Keratinocyte (primary cell): Measurements from ENCODE around the gene PRKAR1B. TPM values are rescaled to one million over a fixed set of nuclear protein-coding genes. Genes with fewer than 3 reads are reported as not detected.

ENCODE experiments used
- DNase-seq: peaks from one replicate; pipeline ENCODE4 v3.0.0-alpha.2; 2011; ENCODE audit warnings: low read depth, missing footprints, low spot score
- FAIRE-seq: peaks from 2 replicates; lab custom pipeline; 2011; peaks lifted over from hg19 to GRCh38; lab: Jason Lieb, UNC
- H2AFZ ChIP-seq: 2 replicates; pipeline ENCODE4 v1.6.0; 2012; ENCODE audit warnings: low read length, control low read depth, inconsistent platforms; ENCODE audit not compliant: control insufficient read depth
- H3K27ac ChIP-seq: 2 replicates; pipeline ENCODE4 v1.5.1; 2011; ENCODE audit warnings: low read length; ENCODE audit not compliant: control insufficient read depth, insufficient read depth
- H3K27me3 ChIP-seq: 3 replicates; pipeline ENCODE4 v1.6.0; 2011; ENCODE audit warnings: low read length; ENCODE audit not compliant: control insufficient read depth, insufficient read depth; ENCODE audit errors: extremely low read depth
- H3K36me3 ChIP-seq, 2 experiments: 2 replicates in 1 of 2; 3 replicates in 1 of 2; pipeline ENCODE4 v1.5.1; 2011; ENCODE audit warnings: low read length in 2 of 2, mild to moderate bottlenecking in 1 of 2; ENCODE audit not compliant: control insufficient read depth in 2 of 2, insufficient read depth in 2 of 2; ENCODE audit errors: extremely low read depth in 1 of 2
- H3K4me1 ChIP-seq: 3 replicates; pipeline ENCODE4 v1.5.1; 2011; ENCODE audit warnings: low read length; ENCODE audit not compliant: control insufficient read depth, insufficient read depth; ENCODE audit errors: extremely low read depth
- H3K4me2 ChIP-seq: 3 replicates; pipeline ENCODE4 v1.6.0; 2011; ENCODE audit warnings: low read depth, low read length; ENCODE audit not compliant: control insufficient read depth, insufficient read depth; ENCODE audit errors: extremely low read depth
- H3K4me3 ChIP-seq, 3 experiments: fragments of 200-600 bp in 1 of 3; sonication (generic) in 1 of 3; 2 replicates in 2 of 3; 3 replicates in 1 of 3; pipeline ENCODE4 v1.5.1; 2011 to 2016; ENCODE audit warnings: low read length in 3 of 3, mild to moderate bottlenecking in 3 of 3, control low read depth in 2 of 3, inconsistent platforms in 1 of 3, low read depth in 1 of 3, mixed read lengths in 1 of 3, mixed run types in 1 of 3, moderate library complexity in 1 of 3; ENCODE audit not compliant: control insufficient read depth in 2 of 3, insufficient read depth in 2 of 3; ENCODE audit errors: extremely low read depth in 1 of 3
- H3K79me2 ChIP-seq: 2 replicates; pipeline ENCODE4 v1.6.0; 2012; ENCODE audit warnings: low read length; ENCODE audit not compliant: control insufficient read depth, insufficient read depth
- H3K9ac ChIP-seq: 3 replicates; pipeline ENCODE4 v1.6.0; 2011; ENCODE audit warnings: low read length; ENCODE audit not compliant: control insufficient read depth, insufficient read depth; ENCODE audit errors: extremely low read depth
- H3K9me1 ChIP-seq: 3 replicates; pipeline ENCODE4 v1.6.0; 2011; ENCODE audit warnings: low read length; ENCODE audit not compliant: control insufficient read depth, insufficient read depth; ENCODE audit errors: extremely low read depth
- H3K9me3 ChIP-seq: 2 replicates; pipeline ENCODE4 v1.5.1; 2012; ENCODE audit warnings: low read depth, low read length; ENCODE audit not compliant: control insufficient read depth
- H4K20me1 ChIP-seq: 3 replicates; pipeline ENCODE4 v1.6.0; 2011; ENCODE audit warnings: low read length; ENCODE audit not compliant: control insufficient read depth, insufficient read depth; ENCODE audit errors: extremely low read depth
- EZH2 ChIP-seq: IDR thresholded peaks from one replicate; pipeline ENCODE4 v1.6.1; 2012; ENCODE audit warnings: inconsistent platforms, mild to moderate bottlenecking, low read length, moderate library complexity
- dilution Hi-C: fragments of 300-500 bp; cut with MboI; formaldehyde crosslinking; loops from one replicate; pipeline ENCODE4 v1.7.0; 2020; ENCODE audit warnings: low sequenced_read_pairs; ENCODE audit not compliant: extremely low pct_ligation_motif_present
- polyA plus RNA-seq, 5 experiments: library from polyadenylated mRNA; depleted of rRNA in 3 of 5; stranded (reverse) in 3 of 5; stranded (forward) in 1 of 5; unstranded in 1 of 5; fragments of >200 nt; gene quantifications; 1 replicate in 1 of 5; 2 replicates in 3 of 5; 3 replicates in 1 of 5; pipeline versions ENCODE4 v1.2.1 to v1.2.3, GENCODE V29; 2011 to 2012; ENCODE audit warnings: missing spikeins in 2 of 5, low read depth in 1 of 5, low replicate concordance in 1 of 5
- TF ChIP-seq, protein P1 (sequence below), 3 experiments: IDR thresholded peaks in 1 of 3; conservative IDR thresholded peaks in 1 of 3; optimal IDR thresholded peaks in 1 of 3; 2 replicates in 2 of 3; 3 replicates in 1 of 3; pipeline versions ENCODE3 to v1.5.1; 2011; ENCODE audit warnings: low read length in 3 of 3, mild to moderate bottlenecking in 3 of 3, moderate library complexity in 2 of 3, control low read depth in 1 of 3, inconsistent platforms in 1 of 3; ENCODE audit not compliant: insufficient read depth in 2 of 3; ENCODE audit errors: extremely low read depth in 1 of 3

PRKAR1B gene
- polyA plus RNA-seq, 1 donor (not counting 4 experiments of a cell fraction or from before 2014, with no cell fraction given), result 10.8 TPM

DNA sequence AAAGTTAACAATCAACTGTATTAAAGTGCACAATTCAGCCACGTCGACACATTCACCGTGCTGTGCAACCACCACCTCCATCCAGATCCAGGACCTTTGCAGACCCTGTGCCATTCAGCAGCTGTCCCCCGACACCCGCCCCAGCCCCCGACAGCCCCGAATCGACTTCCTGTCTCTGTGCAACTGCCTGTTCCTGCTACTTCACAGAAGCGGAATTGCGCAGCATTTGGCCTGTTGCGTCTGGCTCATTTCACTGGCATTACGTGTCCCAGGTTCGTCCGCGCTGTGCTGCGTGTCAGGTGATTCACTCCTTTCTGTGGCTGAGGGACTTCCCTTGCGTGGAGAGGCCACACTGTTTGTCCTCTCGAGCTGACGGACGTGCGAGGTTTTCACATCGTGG lies 33.8 kb downstream of the PRKAR1B start:
- FAIRE-seq, result no peak
- no peak overlapping the region for H3K27ac ChIP-seq
- no peak overlapping the region for H3K4me2 ChIP-seq
- H3K36me3 ChIP-seq, result peaks cover 0 to 3% of the 10 kb centered on the region in 2 experiments
- no peak overlapping the region for H2AFZ ChIP-seq
- H3K27me3 ChIP-seq, result no peaks in the 10 kb centered on the region
- H3K79me2 ChIP-seq, result no peaks in the 10 kb centered on the region
- H4K20me1 ChIP-seq, result no peaks in the 10 kb centered on the region
- H3K9me3 ChIP-seq, result peaks cover 4% of the 10 kb centered on the region
- no peak overlapping the region for H3K9ac ChIP-seq
- dilution Hi-C loops, result no loop called here
- DNase-seq, result no peak
- TF ChIP-seq, protein P1, sequence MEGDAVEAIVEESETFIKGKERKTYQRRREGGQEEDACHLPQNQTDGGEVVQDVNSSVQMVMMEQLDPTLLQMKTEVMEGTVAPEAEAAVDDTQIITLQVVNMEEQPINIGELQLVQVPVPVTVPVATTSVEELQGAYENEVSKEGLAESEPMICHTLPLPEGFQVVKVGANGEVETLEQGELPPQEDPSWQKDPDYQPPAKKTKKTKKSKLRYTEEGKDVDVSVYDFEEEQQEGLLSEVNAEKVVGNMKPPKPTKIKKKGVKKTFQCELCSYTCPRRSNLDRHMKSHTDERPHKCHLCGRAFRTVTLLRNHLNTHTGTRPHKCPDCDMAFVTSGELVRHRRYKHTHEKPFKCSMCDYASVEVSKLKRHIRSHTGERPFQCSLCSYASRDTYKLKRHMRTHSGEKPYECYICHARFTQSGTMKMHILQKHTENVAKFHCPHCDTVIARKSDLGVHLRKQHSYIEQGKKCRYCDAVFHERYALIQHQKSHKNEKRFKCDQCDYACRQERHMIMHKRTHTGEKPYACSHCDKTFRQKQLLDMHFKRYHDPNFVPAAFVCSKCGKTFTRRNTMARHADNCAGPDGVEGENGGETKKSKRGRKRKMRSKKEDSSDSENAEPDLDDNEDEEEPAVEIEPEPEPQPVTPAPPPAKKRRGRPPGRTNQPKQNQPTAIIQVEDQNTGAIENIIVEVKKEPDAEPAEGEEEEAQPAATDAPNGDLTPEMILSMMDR (optimal IDR thresholded peaks at IDR 0.05 in 1 of 3, IDR thresholded peaks at IDR 0.05 in 1 of 3, conservative IDR thresholded peaks at IDR 0.05 in 1 of 3; ENCODE audit: extremely low read depth in 1 of 3, insufficient read depth in 2 of 3, low read length in 3 of 3), result no peak
- TF ChIP-seq EZH2, result no peak
- H3K4me3 ChIP-seq, result no peak overlapping the region
- no peaks in the 10 kb centered on the region for H3K9me1 ChIP-seq
- H3K4me1 ChIP-seq, result no peaks in the 10 kb centered on the region

- Histone ChIP-seq H3K9me1 (no peaks in the 10 kb centered on the region), H3K27ac (no peak overlapping the region), H3K27me3 (no peaks in the 10 kb centered on the region), H3K4me3 (no peak overlapping the region), H3K36me3 (peaks cover 0 to 1% of the 10 kb centered on the region in 2 experiments), H3K4me1 (no peaks in the 10 kb centered on the region), H4K20me1 (no peaks in the 10 kb centered on the region), H3K9me3 (peaks cover 4% of the 10 kb centered on the region), H2AFZ (no peak overlapping the region), H3K4me2 (no peak overlapping the region), H3K9ac (no peak overlapping the region), H3K79me2 (no peaks in the 10 kb centered on the region)
- TF ChIP-seq EZH2, result no peak
- TF ChIP-seq, protein P1 (optimal IDR thresholded peaks at IDR 0.05 in 1 of 3, IDR thresholded peaks at IDR 0.05 in 1 of 3, conservative IDR thresholded peaks at IDR 0.05 in 1 of 3; ENCODE audit: extremely low read depth in 1 of 3, insufficient read depth in 2 of 3, low read length in 3 of 3), result no peak
- DNase-seq (no peak), FAIRE-seq (no peak)
- dilution Hi-C loops, result no loop called here
These were observed 35.6 kb downstream of the PRKAR1B start for GRCh38 chr7:691361-692045.
